ENCODE measurements around the gene KLRF2.
A peak's percentile ranks its signal among the peaks of the same experiment; 100 is the strongest.

The KLRF2 gene

DNA sequence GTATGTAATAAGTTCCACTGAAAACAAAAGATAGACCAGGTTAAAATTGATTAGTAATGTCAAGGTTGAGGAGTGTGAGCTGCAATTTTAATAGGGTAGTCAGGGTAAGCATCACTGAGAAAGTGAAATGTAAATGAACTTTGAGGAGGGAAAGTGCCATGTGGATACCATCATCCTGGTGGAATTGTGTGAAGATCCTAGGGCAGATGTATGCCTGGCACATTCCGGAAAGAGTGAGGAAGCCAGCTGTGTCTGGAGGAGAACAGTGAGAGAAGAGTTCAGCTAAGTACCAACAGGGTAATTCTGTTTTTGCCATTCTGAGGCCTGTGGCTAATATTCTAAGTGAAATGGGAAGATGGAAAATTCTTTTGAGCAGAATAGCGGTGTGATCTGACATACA, 53.7 kb downstream of the KLRF2 start:
- Histone ChIP-seq H3K4me1 (ENCODE audit: insufficient read depth, insufficient read length) (no peaks in the 10 kb centered on the region), H3K9ac (ENCODE audit: insufficient read length, low read depth) (no peak overlapping the region), H3K27me3 (ENCODE audit: insufficient read depth, insufficient read length) (no peaks in the 10 kb centered on the region), H3K4me3 (ENCODE audit: insufficient read length, low read depth) (no peak overlapping the region), H3K36me3 (ENCODE audit: insufficient read depth, insufficient read length, low read length) (no peaks in the 10 kb centered on the region), H3K9me3 (ENCODE audit: insufficient read depth, low read length) (no peaks in the 10 kb centered on the region)
- DNase-seq (ENCODE audit: low read depth, low spot score): no peak
- TF ChIP-seq ZNF274 (IDR thresholded peaks at IDR 0.05; ENCODE audit: low read depth, low read length): no peak
- TF ChIP-seq YY1 (IDR thresholded peaks at IDR 0.05; ENCODE audit: insufficient read depth, insufficient read length): no peak
- no peak for TF ChIP-seq SUZ12 (IDR thresholded peaks at IDR 0.05; ENCODE audit: extremely low read depth, insufficient read depth, insufficient read length)

DNA sequence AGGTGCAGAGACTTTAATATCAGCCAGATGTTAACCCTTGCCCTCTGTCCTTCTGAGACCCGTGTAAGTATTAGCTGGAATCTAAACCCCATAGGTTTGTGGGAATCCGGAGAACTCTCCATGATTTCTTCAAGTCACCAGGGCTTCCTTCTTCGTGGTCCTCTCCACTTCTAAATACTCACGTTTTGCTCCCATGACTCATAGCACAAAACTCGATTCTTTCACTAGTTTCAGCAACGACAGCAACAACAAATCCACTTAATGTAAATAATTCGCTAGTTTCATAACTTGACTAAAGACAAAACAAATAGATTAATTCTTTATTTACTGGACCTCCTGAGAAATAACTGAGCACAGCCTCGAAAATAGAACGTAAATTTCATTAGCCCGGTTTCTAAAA, 55.3 kb downstream of the KLRF2 start:
- no peaks in the 10 kb centered on the region for H3K4me1 ChIP-seq (ENCODE audit: insufficient read depth, insufficient read length)
- H3K27me3 ChIP-seq (ENCODE audit: insufficient read depth, insufficient read length): no peaks in the 10 kb centered on the region
- H3K4me3 ChIP-seq (ENCODE audit: insufficient read length, low read depth): no peak overlapping the region
- H3K9ac ChIP-seq (ENCODE audit: insufficient read length, low read depth): no peak overlapping the region
- DNase-seq (ENCODE audit: low read depth, low spot score): no peak
- H3K9me3 ChIP-seq (ENCODE audit: insufficient read depth, low read length): no peaks in the 10 kb centered on the region
- TF ChIP-seq SUZ12 (IDR thresholded peaks at IDR 0.05; ENCODE audit: extremely low read depth, insufficient read depth, insufficient read length) (no peak), YY1 (IDR thresholded peaks at IDR 0.05; ENCODE audit: insufficient read depth, insufficient read length) (no peak), ZNF274 (IDR thresholded peaks at IDR 0.05; ENCODE audit: low read depth, low read length) (no peak)
- H3K36me3 ChIP-seq (ENCODE audit: insufficient read depth, insufficient read length, low read length): no peaks in the 10 kb centered on the region

DNA sequence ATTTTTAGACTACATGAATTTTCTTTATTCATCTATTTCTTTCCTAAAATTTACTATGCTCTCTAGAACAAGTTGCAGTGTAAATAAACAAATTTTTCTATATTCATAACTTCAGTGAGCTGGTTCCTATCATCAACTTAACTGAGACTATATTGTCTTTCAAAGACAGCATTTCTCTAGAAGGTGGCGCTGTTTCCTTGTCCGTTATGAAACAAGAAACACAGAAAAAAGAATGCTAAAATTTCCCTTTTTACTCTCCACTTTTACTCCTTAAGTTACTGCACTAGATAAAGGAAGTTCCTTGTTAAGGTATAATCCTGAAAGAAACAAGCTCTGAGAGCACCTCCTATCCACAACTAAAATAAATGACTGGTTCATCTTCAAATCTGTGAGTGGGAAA, 59.1 kb downstream of the KLRF2 start:
- Histone ChIP-seq H3K36me3 (ENCODE audit: insufficient read depth, insufficient read length, low read length) (no peaks in the 10 kb centered on the region), H3K9me3 (ENCODE audit: insufficient read depth, low read length) (no peaks in the 10 kb centered on the region), H3K4me3 (ENCODE audit: insufficient read length, low read depth) (no peak overlapping the region), H3K9ac (ENCODE audit: insufficient read length, low read depth) (no peak overlapping the region), H3K4me1 (ENCODE audit: insufficient read depth, insufficient read length) (no peaks in the 10 kb centered on the region), H3K27me3 (ENCODE audit: insufficient read depth, insufficient read length) (no peaks in the 10 kb centered on the region)
- TF ChIP-seq ZNF274 (IDR thresholded peaks at IDR 0.05; ENCODE audit: low read depth, low read length) (no peak), YY1 (IDR thresholded peaks at IDR 0.05; ENCODE audit: insufficient read depth, insufficient read length) (no peak), SUZ12 (IDR thresholded peaks at IDR 0.05; ENCODE audit: extremely low read depth, insufficient read depth, insufficient read length) (no peak)
- DNase-seq (ENCODE audit: low read depth, low spot score): peak; percentile 16

GRCh38 chr12:9941838-9942237, 60.5 kb downstream of the KLRF2 start:
- Histone ChIP-seq H3K9ac (ENCODE audit: insufficient read length, low read depth) (no peak overlapping the region), H3K36me3 (ENCODE audit: insufficient read depth, insufficient read length, low read length) (no peaks in the 10 kb centered on the region), H3K9me3 (ENCODE audit: insufficient read depth, low read length) (no peaks in the 10 kb centered on the region; the same call in 1 of the 2 replicates), H3K4me3 (ENCODE audit: insufficient read length, low read depth) (no peak overlapping the region), H3K4me1 (ENCODE audit: insufficient read depth, insufficient read length) (no peaks in the 10 kb centered on the region), H3K27me3 (ENCODE audit: insufficient read depth, insufficient read length) (no peaks in the 10 kb centered on the region)
- DNase-seq (ENCODE audit: low read depth, low spot score): no peak
- TF ChIP-seq YY1 (IDR thresholded peaks at IDR 0.05; ENCODE audit: insufficient read depth, insufficient read length) (no peak), ZNF274 (IDR thresholded peaks at IDR 0.05; ENCODE audit: low read depth, low read length) (no peak), SUZ12 (IDR thresholded peaks at IDR 0.05; ENCODE audit: extremely low read depth, insufficient read depth, insufficient read length) (no peak)

DNA sequence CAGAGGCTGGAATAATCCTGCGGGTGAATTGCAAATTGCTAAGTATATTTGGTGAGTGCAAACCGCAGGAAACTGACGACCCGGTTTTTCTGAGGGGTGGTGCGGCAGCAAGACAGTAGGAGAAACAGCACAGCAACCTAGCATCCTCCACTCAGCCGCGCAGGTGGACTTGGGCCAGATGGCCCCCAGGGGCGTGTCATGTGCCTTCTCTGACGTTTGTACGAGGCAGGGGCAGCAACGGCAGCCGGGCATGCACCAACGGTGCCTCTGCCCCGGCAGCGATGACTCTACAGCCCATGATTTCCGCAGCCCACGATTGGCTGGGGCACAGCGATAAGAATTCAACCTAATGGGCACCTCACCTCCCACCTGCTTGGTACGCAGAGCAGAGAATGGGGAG, 62.0 kb downstream of the KLRF2 start:
- no peaks in the 10 kb centered on the region for H3K27me3 ChIP-seq (ENCODE audit: insufficient read depth, insufficient read length)
- no peak for DNase-seq (ENCODE audit: low read depth, low spot score)
- TF ChIP-seq YY1 (IDR thresholded peaks at IDR 0.05; ENCODE audit: insufficient read depth, insufficient read length) (no peak), ZNF274 (IDR thresholded peaks at IDR 0.05; ENCODE audit: low read depth, low read length) (no peak), SUZ12 (IDR thresholded peaks at IDR 0.05; ENCODE audit: extremely low read depth, insufficient read depth, insufficient read length) (no peak)

GRCh38 chr12:9944391-9944790, 63.1 kb downstream of the KLRF2 start:
- TF ChIP-seq YY1 (IDR thresholded peaks at IDR 0.05; ENCODE audit: insufficient read depth, insufficient read length): no peak
- no peak for TF ChIP-seq SUZ12 (IDR thresholded peaks at IDR 0.05; ENCODE audit: extremely low read depth, insufficient read depth, insufficient read length)
- TF ChIP-seq ZNF274 (IDR thresholded peaks at IDR 0.05; ENCODE audit: low read depth, low read length): no peak
- no peak for DNase-seq (ENCODE audit: low read depth, low spot score)
- H3K27me3 ChIP-seq (ENCODE audit: insufficient read depth, insufficient read length): no peaks in the 10 kb centered on the region
- no peak overlapping the region for H3K9ac ChIP-seq (ENCODE audit: insufficient read length, low read depth)
- no peaks in the 10 kb centered on the region; the same call in 1 of the 2 replicates for H3K9me3 ChIP-seq (ENCODE audit: insufficient read depth, low read length)
- H3K36me3 ChIP-seq (ENCODE audit: insufficient read depth, insufficient read length, low read length): no peaks in the 10 kb centered on the region
- H3K4me3 ChIP-seq (ENCODE audit: insufficient read length, low read depth): no peak overlapping the region
- no peaks in the 10 kb centered on the region for H3K4me1 ChIP-seq (ENCODE audit: insufficient read depth, insufficient read length)

More for the DNA sequence above, 62.0 kb downstream of the KLRF2 start:
- Histone ChIP-seq H3K4me1 (ENCODE audit: insufficient read depth, insufficient read length) (no peaks in the 10 kb centered on the region), H3K36me3 (ENCODE audit: insufficient read depth, insufficient read length, low read length) (no peaks in the 10 kb centered on the region), H3K9me3 (ENCODE audit: insufficient read depth, low read length) (no peaks in the 10 kb centered on the region; the same call in 1 of the 2 replicates), H3K4me3 (ENCODE audit: insufficient read length, low read depth) (no peak overlapping the region), H3K9ac (ENCODE audit: insufficient read length, low read depth) (no peak overlapping the region)
